Activated naive CD4-positive, alpha-beta T cell treated with anti-CD3 and anti-CD28 coated beads for 36 hours (primary cell): ENCODE results near the gene DPYSL4. TPM values are rescaled to one million over a fixed set of nuclear protein-coding genes. Genes with fewer than 3 reads are reported as not detected.
"Not testable (repeated sequence)": the region's sequence is repeated elsewhere in the genome, so short reads cannot be mapped to it uniquely, and the experiment has no call there.

Source experiments
- CTCF ChIA-PET: fragments of 350-600 bp; sonication (Branson Sonifier 250); formaldehyde crosslinking; loops from one replicate; lab custom pipeline; 2021; ENCODE audit warnings: antibody characterized with exemption; lab: Charles Lee
- DNase-seq: peaks from one replicate; pipeline ENCODE4 v3.0.0-alpha.2; 2020
- H3K27ac Mint-ChIP-seq: one replicate; pipeline ENCODE4 v1.8.0; 2021; ENCODE audit warnings: mild to moderate bottlenecking, mixed read lengths
- H3K27me3 Mint-ChIP-seq: one replicate; pipeline ENCODE4 v1.8.0; 2021; ENCODE audit warnings: low read depth, mixed read lengths
- H3K36me3 Mint-ChIP-seq: one replicate; pipeline ENCODE4 v1.8.0; 2021; ENCODE audit warnings: low read depth, mixed read lengths
- H3K4me1 Mint-ChIP-seq: one replicate; pipeline ENCODE4 v1.8.0; 2021; ENCODE audit warnings: low read depth, mixed read lengths
- H3K4me3 Mint-ChIP-seq: one replicate; pipeline ENCODE4 v1.8.0; 2021; ENCODE audit warnings: mild to moderate bottlenecking, moderate library complexity, mixed read lengths
- H3K9me3 Mint-ChIP-seq: one replicate; pipeline ENCODE4 v1.8.0; 2021; ENCODE audit warnings: mixed read lengths
- intact Hi-C: fragments of 100-400 bp; cut with micrococcal nuclease; formaldehyde crosslinking; loops from one replicate; pipeline ENCODE4 v1.15.1; 2023
- total RNA-seq, 2 experiments: library from RNA; stranded (reverse); gene quantifications; one replicate each; pipeline ENCODE4 v1.2.3, GENCODE V29; 2021

Gene DPYSL4
- total RNA-seq, 2 experiments from 2014 or later = 10.8 to 14.1 TPM

DNA sequence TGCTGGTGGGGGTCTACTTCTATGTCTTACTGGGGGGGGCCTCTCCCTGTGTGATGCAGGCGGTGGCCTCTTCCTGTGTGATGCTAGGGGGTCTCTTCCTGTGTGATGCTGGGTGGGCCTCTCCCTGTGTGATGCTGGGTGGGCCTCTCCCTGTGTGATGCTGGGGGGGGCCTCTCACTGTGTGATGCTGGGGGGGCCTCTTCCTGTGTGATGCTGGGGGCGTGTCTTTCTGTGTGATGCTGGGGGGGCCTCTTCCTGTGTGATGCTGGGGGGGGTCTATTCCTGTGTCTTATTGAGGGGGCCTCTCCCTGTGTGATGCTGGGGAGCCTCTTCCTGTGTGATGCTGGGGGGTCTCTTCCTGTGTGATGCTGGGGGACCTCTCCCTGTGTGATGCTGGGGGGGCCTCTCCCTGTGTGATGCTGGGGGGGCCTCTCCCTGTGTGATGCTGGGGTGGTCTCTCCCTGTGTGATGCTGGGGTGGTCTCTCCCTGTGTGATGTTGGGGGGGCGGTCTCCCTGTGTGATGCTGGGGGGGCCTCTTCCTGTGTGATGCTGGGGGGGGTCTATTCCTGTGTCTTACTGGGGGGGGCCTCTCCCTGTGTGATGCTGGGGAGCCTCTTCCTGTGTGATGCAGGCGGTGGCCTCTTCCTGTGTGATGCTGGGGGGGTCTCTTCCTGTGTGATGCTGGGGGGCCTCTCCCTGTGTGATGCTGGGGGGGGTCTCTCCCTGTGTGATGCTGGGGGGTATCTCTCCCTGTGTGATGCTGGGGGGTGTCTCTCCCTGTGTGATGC is 25.7 kb upstream of the DPYSL4 start:
- Mint-ChIP-seq H3K4me1 (peaks cover 34% of the 10 kb centered on the region), H3K27ac (peak overlapping the region; percentile 70)
- intact Hi-C loops = loop anchor here (10.0 kb wide), 1 partner anchor 64 kb away; no protein-coding TSS in a partner anchor
- H3K4me3 Mint-ChIP-seq, H3K36me3 Mint-ChIP-seq, H3K9me3 Mint-ChIP-seq, CTCF ChIA-PET, H3K27me3 Mint-ChIP-seq: not testable (repeated sequence)
- DNase-seq = peak; percentile 56

DNA sequence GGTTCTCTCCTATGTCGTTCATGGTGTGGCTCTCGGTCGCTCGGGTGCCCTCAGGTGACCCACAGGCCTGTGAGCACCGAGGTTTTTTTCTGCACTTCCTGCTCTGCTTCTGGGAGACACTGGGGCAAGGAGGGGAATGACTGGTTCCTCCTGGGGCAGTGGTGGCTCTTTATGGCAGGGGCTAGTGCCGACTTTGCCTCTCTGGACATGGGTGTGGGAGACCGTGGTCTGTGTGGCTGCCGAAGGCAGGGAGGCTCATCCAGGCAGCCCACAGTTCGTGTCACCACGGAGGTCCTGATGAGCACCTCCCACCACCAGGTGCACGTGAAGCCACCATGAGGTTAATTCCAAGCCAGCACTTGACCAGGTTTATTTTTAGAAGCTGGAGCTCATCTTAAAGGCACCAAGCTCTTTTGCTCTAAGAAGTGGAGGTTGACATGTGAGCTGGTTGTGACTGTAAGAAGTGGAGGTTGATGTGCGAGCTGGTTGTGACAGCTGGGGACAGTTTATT is 24.7 kb upstream of the DPYSL4 start:
- intact Hi-C loops = loop anchor here (1.0 to 10.0 kb wide), 6 partner anchors 13 to 284 kb away; partner anchors contain the start of gene PPP2R2D
- H3K4me1 Mint-ChIP-seq = peaks cover 34% of the 10 kb centered on the region

DNA sequence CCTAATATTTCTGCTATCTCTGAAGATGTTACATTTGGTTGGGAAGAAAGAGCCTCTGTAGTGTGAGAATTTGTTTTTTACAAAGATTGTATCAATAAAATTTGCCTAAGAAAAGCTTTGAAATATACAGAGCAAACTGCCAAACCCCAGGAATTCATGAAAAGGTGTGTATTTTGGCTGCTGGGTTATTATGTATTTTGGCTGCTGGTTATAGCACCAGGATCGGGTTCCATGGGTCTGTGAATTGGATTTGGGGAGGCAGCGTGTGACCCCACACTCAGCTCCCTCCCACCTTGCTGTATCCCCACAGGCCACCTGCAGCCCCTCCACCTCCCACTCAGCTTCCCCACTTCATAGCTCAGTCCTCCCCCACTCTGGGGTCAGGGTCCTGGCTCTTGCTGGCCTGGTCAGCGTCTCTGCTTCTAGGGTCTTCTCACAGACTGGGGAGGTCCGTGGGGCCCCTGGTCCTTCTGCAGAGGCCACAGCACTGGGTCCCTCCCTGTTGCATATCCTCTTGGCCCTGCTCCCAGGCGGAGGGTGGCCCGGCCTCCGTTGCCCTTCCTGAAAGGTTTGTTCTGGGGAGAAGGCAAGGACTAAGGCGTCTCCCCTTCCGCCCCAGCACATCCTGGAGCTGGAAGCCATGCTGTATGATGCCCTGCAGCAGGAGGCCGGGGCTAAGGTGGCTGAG is 24.0 kb upstream of the DPYSL4 start:
- CTCF ChIA-PET = interaction anchor here (0.7 kb wide), 1 partner anchor 276 kb away, joined by 3 read pairs; no protein-coding TSS in a partner anchor
- no peaks in the 10 kb centered on the region for H3K9me3 Mint-ChIP-seq
- no peak overlapping the region for H3K4me3 Mint-ChIP-seq
- H3K27ac Mint-ChIP-seq = peak overlapping the region; percentile 97
- H3K36me3 Mint-ChIP-seq = no peaks in the 10 kb centered on the region
- intact Hi-C loops = loop anchor here (1.0 to 10.0 kb wide), 6 partner anchors 13 to 284 kb away; partner anchors contain the start of gene PPP2R2D
- no peaks in the 10 kb centered on the region for H3K27me3 Mint-ChIP-seq
- DNase-seq = no peak
- H3K4me1 Mint-ChIP-seq = peaks cover 34% of the 10 kb centered on the region

More for the DNA sequence above, 24.7 kb upstream of the DPYSL4 start:
- no peaks in the 10 kb centered on the region for H3K36me3 Mint-ChIP-seq
- H3K27ac Mint-ChIP-seq = peak overlapping the region; percentile 97
- H3K27me3 Mint-ChIP-seq = no peaks in the 10 kb centered on the region
- H3K9me3 Mint-ChIP-seq = no peaks in the 10 kb centered on the region
- CTCF ChIA-PET = interaction anchor here (0.7 kb wide), 1 partner anchor 276 kb away, joined by 3 read pairs; no protein-coding TSS in a partner anchor
- peak; percentile 75 for DNase-seq
- H3K4me3 Mint-ChIP-seq = peak overlapping the region; percentile 38

DNA sequence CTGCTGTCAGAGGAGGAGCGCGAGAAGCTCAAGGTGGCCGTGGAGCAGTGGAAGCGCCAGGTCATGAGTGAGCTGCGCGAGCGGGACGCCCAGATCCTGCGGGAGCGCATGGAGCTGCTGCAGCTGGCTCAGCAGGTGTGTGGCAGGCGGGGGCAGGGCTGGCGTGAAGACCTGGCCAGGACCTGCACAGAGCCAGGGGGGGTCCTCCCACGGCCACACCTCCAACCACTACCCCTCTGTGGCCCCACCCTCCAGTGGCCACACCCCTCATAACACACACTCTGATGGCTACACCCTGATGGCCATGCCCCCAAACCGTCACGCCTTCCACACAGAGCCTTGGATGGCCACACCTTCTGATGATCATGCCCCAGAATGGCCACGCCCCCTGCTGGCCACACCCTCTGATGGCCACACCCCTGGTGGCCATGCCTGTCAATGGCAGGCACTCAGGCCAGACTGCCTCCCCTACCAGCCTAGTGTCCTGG is 23.4 kb upstream of the DPYSL4 start:
- H3K27ac Mint-ChIP-seq = peak overlapping the region; percentile 44
- no peaks in the 10 kb centered on the region for H3K9me3 Mint-ChIP-seq
- CTCF ChIA-PET = no interaction called here

DNA sequence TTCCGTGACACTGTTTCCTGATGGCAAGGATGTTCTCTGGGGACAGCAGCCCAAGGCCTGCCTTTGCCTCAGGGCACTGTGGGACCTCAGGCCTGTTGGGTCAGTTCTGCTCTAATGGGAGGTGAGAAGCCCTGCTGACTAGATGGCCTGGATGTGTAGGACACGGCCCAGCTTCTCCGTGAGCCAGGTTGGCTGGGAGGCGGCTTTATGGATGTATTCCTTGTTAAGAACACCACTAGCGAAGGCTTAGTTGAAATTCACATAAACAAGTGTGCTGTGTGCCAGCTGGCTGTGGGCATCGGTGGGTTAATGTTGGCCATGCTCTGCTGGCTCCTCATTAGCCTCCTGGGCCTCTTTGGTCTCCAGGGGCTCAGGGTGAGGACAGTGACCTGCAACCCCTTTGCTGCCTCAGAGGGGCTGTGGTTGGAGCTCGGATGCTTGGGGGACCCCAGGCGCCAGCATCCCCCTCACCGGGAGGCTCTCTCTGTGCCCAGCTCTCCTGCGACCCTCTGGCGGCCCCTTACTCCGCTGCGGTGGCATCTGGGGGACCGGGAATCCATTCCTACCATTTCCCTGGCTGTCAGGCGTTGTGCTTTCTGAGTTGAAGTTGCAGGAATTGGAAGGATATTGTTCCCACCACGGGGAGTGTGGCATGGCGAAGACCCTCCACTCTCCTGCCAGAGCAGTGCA is 22.8 kb upstream of the DPYSL4 start:
- peaks cover 28% of the 10 kb centered on the region for H3K4me1 Mint-ChIP-seq

More for the DNA sequence above, 23.4 kb upstream of the DPYSL4 start:
- Mint-ChIP-seq H3K4me3 (no peak overlapping the region), H3K4me1 (peaks cover 30% of the 10 kb centered on the region), H3K36me3 (no peaks in the 10 kb centered on the region), H3K27me3 (no peaks in the 10 kb centered on the region)
- intact Hi-C loops = loop anchor here (2.0 to 10.0 kb wide), 4 partner anchors 61 to 263 kb away; partner anchors contain the start of gene PPP2R2D
- peak; percentile 77 for DNase-seq

DNA sequence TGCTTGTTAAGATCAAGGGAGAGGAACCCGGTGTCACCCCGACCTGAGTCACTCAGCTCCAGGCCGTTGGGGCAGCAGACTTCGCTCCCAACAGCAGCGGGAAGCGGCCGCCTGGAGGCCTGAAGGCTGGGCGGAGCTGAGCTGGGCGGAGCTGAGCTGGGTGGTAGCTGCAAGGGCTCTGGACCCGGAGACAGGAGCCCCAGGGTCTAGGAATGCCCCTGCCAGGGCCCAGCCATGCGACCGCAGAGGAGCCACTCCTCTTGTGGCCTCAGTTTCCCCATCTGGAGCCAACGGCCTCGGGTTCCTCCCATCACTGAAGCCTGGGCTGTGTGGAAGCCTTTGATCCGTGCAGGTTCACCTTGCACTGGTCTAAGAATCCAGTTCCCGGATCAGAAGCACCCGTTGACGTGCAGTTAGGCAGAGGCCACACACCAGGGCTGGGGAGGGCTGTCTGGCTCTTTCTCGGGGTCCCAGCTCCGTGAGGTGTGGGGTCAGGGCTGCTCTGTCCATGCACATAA is 21.9 kb upstream of the DPYSL4 start:
- peaks cover 22% of the 10 kb centered on the region for H3K4me1 Mint-ChIP-seq
- no peak overlapping the region for H3K27ac Mint-ChIP-seq
- H3K36me3 Mint-ChIP-seq = no peaks in the 10 kb centered on the region
- H3K4me3 Mint-ChIP-seq = no peak overlapping the region
- no peak for DNase-seq
- H3K9me3 Mint-ChIP-seq = no peaks in the 10 kb centered on the region
- no peaks in the 10 kb centered on the region for H3K27me3 Mint-ChIP-seq
- intact Hi-C loops = loop anchor here (10.0 kb wide), 1 partner anchor 60 kb away; no protein-coding TSS in a partner anchor
- CTCF ChIA-PET = interaction anchor here (0.6 kb wide), 2 partner anchors 54 to 281 kb away, joined by 3 to 4 read pairs; no protein-coding TSS in a partner anchor

More for the DNA sequence above, 22.8 kb upstream of the DPYSL4 start:
- DNase-seq = no peak
- Mint-ChIP-seq H3K27ac (peak overlapping the region; percentile 44), H3K36me3 (no peaks in the 10 kb centered on the region), H3K4me3 (no peak overlapping the region), H3K9me3 (no peaks in the 10 kb centered on the region), H3K27me3 (no peaks in the 10 kb centered on the region)
- intact Hi-C loops = loop anchor here (2.0 to 10.0 kb wide), 4 partner anchors 61 to 263 kb away; partner anchors contain the start of gene PPP2R2D
- CTCF ChIA-PET = interaction anchor here (0.6 kb wide), 1 partner anchor 280 kb away, joined by 3 read pairs; no protein-coding TSS in a partner anchor

DNA sequence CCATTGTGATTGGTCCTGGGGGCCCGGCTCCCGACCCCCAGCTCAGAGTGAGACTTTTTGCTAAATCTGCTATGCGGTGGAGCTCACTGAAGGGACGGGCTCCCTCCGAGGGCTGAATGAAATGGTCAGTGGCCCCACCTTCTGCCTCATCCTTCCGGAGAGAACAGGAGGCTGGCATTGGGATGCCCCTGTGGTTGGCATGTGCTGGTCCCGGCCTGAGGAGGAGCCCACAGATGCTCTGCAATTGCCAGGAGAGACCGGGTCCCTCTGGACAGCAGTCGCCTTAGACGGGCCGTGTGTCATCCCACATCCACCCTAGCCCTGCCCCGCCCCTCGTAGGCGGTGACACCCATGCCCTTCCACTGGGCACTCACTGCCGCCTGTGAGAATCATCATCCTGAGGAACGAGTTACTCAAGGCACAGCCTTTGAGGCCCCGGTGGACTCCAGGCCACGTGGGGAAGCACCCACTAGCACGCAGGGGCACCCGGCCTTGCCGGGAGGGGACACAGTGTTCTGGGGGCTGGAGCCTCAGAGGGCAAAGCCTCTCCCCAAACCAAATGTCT is 21.2 kb upstream of the DPYSL4 start:
- Mint-ChIP-seq H3K4me3 (no peak overlapping the region), H3K36me3 (no peaks in the 10 kb centered on the region), H3K27me3 (no peaks in the 10 kb centered on the region), H3K27ac (no peak overlapping the region), H3K9me3 (no peaks in the 10 kb centered on the region), H3K4me1 (peaks cover 22% of the 10 kb centered on the region)
- intact Hi-C loops = loop anchor here (10.0 kb wide), 1 partner anchor 59 kb away; no protein-coding TSS in a partner anchor
- no peak for DNase-seq
- CTCF ChIA-PET = interaction anchor here (0.6 kb wide), 1 partner anchor 53 kb away, joined by 4 read pairs; no protein-coding TSS in a partner anchor

DNA sequence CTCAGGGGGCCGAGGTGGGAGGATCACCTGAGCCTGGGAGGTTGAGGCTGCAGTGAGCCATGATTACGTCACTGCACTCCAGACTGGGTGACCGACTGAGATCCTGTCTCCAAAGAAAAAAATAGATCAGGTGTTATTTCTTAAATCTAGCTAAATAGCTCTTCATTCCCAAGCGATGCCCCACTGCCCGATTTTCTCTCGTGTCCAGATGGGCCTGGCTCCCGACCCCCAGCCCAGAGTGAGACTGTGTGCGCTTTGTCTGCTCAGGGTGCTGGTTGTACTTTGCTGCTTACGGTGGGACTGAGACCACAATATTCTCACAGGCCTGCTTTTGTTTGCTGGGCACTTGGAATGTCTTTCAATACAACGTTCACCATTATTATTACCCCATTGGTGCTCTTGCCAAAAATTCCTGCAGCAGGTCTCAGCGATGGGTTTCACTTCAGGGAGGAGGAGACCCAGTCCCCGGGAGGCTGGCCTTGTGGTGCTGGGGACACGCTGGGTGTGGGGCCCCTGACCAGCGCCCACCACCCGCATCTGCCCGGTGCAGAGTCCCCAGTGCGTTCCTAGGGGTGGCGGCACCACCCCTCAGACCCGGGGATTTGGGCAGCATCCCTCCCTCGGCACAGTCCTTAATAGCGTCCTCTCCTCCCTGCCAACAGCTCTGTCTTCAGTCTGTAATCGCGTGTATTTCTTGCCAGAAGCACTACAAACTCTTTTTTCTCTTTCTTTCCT is 20.4 kb upstream of the DPYSL4 start:
- intact Hi-C loops = loop anchor here (10.0 kb wide), 1 partner anchor 58 kb away; no protein-coding TSS in a partner anchor
- no peak overlapping the region for H3K27ac Mint-ChIP-seq
- H3K4me3 Mint-ChIP-seq = no peak overlapping the region
- peaks cover 22% of the 10 kb centered on the region for H3K4me1 Mint-ChIP-seq
- CTCF ChIA-PET = no interaction called here
- no peaks in the 10 kb centered on the region for H3K36me3 Mint-ChIP-seq
- no peaks in the 10 kb centered on the region for H3K9me3 Mint-ChIP-seq
- DNase-seq = no peak
- no peaks in the 10 kb centered on the region for H3K27me3 Mint-ChIP-seq

DNA sequence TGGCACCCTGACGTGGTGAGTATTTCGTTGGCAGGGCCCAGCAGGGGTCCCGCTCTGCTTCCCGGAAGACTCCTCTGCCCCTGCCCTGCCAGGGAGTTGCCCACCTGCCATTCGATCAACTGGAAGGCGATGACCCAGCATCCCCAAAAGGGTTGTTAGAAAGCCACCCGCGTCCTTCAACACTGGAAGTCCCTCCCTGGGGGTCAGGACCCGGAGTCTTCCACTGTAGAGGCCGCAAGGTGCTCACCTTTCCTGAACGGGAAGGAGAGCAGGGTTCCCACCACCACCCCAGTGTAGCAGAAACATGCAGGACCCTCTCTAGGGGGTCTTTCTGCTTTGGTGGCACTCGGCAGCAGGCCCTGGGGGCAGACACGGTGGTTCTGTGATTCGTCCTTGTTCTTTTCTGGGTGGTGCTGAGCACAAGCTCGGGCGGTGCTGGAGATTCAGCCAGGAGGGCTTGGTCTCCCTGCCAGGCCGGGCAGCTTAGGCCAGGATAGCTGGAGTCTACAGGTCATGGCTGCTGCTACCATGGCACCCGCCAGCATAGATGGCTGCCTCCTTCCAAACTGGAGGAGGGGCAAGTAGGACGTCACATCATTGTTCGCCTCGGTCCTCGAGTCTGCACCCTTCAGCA is 19.6 kb upstream of the DPYSL4 start:
- peaks cover 17% of the 10 kb centered on the region for H3K4me1 Mint-ChIP-seq
- CTCF ChIA-PET = interaction anchor here (1.3 kb wide), 1 partner anchor 25 kb away, joined by 3 read pairs; no protein-coding TSS in a partner anchor
- no peaks in the 10 kb centered on the region for H3K36me3 Mint-ChIP-seq

DNA sequence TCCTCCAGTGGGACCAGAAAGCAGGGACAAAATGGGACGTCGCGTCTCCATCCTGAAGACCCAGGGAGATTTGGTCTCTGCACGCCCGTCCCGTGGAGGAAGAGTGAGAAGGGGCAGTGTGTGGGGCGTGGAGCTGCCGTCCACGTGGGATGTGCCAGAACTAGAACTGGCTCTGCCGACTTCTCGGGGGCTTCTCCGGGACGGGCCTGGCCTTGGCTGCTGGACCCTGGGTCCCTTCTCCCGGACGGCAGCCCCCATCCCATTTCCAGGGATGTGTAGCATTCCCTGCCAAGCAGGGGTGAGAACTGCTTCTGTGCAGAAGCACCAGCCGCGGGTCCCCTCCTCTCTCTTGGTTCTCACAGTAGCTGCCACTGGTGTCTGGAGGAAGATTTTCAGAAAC is 18.8 kb upstream of the DPYSL4 start:
- Mint-ChIP-seq H3K27me3 (no peaks in the 10 kb centered on the region), H3K36me3 (no peaks in the 10 kb centered on the region), H3K4me3 (no peak overlapping the region), H3K9me3 (no peaks in the 10 kb centered on the region), H3K27ac (no peak overlapping the region), H3K4me1 (peaks cover 9% of the 10 kb centered on the region)
- no peak for DNase-seq
- CTCF ChIA-PET = interaction anchor here (1.3 kb wide), 1 partner anchor 25 kb away, joined by 3 read pairs; no protein-coding TSS in a partner anchor
- intact Hi-C loops = loop anchor here (10.0 kb wide), 1 partner anchor 57 kb away; no protein-coding TSS in a partner anchor

More for the DNA sequence above, 19.6 kb upstream of the DPYSL4 start:
- no peak for DNase-seq
- intact Hi-C loops = loop anchor here (10.0 kb wide), 1 partner anchor 58 kb away; no protein-coding TSS in a partner anchor
- no peak overlapping the region for H3K27ac Mint-ChIP-seq
- no peaks in the 10 kb centered on the region for H3K27me3 Mint-ChIP-seq
- no peak overlapping the region for H3K4me3 Mint-ChIP-seq
- H3K9me3 Mint-ChIP-seq = no peaks in the 10 kb centered on the region
